GM19455 (cell line): Measurements from ENCODE around the gene NT5E.

Experiments
- ATAC-seq: cut with Tn5 transposase; IDR thresholded peaks from one replicate; pipeline ENCODE4 v1.9.1; 2021; ENCODE audit not compliant: unreplicated experiment

The NT5E gene

DNA sequence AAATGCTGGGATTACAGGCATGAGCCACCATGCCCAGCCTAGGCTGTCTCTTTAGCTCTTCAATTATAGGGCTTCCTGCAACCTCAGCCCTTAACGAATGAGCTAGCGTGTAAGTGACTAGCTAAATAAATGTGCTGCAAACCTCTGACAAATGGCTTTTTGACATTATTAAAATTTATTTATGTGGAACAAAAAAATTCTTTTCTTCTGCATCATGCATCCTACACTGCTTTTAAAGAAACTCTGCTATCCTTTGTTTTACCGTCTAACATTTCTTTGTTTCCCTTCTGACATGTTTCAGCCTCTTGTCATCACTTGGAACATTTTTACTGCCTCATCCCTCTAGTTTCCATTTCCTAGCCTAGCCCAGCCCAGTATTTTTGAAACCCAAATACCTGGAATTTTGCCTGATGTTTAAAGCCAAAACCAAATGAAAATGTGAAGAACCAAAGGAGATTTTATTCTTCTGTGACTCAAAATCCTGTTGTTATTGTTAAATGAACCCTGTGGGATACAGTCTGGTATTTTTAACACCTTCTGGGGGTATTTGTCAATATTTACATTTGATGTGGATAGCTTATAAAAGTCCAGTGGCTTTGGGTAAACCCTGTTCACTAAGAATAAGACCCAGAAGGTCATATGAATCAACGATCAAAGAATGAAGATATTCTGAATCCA is 9.5 kb downstream of the NT5E start:
- ATAC-seq: no peak

- ATAC-seq: no peak
Measured at GRCh38 chr6:85460154-85460920, 10.5 kb downstream of the NT5E start.

GRCh38 chr6:85460921-85461797 is 11.3 kb downstream of the NT5E start:
- peak; percentile 83 for ATAC-seq

DNA sequence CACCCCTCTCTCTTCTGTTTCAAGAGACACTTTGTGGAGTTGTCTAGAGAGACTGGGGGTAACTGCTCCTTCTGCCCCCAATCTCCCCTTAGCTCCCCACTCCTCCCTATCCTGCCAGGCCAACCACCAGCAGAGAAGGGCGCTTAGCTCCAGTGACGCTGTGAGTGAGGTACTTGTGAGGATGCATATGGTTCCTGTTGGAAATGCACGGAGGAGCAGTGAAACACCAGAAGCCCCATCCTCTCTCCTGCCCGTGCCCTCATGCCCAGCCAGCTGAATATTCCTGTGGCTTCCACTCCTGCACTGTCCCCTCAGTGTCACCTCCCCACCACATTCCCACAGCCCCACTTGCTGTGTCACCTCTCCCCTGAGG is 11.9 kb downstream of the NT5E start:
- ATAC-seq: no peak

DNA sequence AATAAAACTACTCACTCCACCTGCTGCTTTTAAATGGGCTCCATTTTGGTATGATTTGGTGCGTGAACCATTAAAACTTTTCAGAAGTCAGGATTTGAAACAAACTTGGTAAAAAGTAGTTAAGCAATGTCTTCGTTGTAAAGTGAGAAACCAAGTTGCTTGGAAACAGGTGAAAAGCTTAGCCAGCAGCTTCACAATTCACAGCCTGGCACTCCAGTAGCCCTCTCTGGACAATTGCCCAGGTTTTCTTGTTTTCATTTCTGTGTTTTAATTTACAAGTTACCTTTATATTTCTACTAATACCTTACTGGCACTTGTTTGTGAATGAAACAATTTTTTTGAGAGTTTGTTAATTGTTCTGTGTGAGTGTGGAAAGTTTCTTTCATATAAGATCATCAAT is 12.8 kb downstream of the NT5E start:
- no peak for ATAC-seq

GRCh38 chr6:85463621-85464259 is 13.9 kb downstream of the NT5E start:
- no peak for ATAC-seq

DNA sequence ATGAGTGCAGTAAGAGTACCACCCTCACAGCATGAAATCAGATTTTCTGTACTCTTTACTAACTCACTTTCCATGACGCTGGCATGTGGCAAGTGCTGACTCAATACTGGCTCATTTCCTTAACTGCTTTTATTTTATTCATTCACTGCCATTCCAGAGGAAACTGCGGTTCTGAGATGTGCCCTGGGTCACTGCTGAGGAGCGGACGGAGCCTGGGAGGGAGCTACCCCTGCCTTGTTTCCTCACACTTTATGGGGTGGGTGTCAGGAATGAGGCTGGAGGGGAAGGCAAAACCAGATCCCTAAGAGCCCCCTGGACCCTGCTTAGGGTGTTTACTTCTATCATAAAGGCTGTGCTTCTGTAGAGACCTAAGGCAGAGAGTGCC is 14.4 kb downstream of the NT5E start:
- no peak for ATAC-seq

DNA sequence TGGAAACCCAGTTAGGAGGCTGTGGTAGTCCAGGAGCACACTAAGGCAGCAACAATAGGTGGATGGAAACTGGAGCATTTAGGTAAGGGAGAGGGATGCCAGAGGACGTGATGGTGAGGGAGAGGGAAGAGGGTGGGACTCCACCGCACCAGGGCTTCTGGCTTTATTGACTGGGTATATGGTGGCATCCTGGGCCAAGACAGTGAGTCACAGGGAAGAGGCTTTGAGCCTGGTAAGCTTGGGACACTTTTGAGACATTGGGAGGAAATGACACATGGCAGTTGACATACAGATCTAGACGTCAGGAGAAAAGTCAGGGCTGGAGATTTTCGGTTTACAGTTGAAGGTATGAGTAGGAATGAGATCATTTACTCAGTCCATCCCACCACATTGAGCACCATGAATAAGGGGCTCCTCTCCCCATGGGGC is 14.9 kb downstream of the NT5E start:
- no peak for ATAC-seq

DNA sequence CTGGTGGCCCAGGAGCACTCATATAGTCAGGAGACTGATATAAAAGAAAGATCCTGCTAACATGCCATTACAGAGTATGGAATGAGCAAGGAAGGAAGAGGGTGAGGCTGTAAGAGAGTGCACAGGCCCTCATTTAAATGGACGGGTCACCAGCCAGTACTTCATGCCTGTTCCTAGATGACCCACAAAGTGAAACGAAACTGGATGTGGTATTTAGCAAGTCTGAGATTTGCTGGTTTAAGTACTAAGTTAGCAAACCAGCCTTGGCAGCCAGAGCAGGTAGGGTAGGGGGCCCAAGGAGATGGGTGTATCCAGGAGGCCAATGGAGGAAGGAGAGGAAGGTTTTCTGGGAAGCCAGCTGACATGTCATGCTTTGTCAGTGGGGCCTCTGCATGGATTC is 15.9 kb downstream of the NT5E start:
- no peak for ATAC-seq

DNA sequence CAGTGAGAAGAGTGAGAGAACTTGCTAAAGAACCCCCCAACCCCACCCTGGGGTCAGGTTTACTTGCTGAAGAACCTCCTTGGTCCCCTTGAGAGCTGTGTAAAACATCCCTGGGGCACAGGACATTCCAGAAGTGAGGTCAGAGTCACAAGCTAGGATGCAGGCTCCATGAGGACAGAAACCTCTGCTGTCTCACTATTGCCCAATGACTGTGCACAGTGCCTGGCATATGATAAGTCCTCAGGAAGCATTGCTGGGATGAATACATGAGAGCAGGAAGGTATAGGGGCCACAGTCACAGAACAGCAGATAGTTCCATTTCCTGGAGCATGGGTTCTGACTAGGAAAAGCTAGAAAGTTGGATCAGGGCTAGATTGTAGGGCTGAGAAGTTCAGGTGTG is 18.4 kb downstream of the NT5E start:
- no peak for ATAC-seq

- ATAC-seq: no peak
Measured at GRCh38 chr6:85469276-85470022, 19.6 kb downstream of the NT5E start.

GRCh38 chr6:85470023-85470410 is 20.1 kb downstream of the NT5E start:
- ATAC-seq: no peak

GRCh38 chr6:85472744-85473143 is 22.9 kb downstream of the NT5E start:
- no peak for ATAC-seq

DNA sequence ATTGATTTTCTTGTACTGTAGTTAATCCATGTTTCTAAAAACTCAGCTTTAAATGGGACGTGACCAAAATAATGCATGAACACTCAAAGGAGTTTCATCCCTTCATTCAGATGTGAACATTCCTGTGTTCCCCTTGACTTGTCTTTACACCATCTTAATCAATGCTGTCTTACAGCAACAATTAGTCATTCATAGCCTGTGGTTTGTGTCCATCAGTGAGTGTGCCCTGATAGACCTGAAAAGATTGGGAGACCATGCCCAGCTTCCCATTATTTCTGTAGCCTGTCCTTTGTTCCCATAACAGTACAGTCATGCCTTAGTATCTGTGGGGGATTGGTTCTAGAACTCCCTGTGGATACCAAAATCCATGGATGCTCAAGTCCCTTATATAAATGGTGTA is 23.9 kb downstream of the NT5E start:
- no peak for ATAC-seq

DNA sequence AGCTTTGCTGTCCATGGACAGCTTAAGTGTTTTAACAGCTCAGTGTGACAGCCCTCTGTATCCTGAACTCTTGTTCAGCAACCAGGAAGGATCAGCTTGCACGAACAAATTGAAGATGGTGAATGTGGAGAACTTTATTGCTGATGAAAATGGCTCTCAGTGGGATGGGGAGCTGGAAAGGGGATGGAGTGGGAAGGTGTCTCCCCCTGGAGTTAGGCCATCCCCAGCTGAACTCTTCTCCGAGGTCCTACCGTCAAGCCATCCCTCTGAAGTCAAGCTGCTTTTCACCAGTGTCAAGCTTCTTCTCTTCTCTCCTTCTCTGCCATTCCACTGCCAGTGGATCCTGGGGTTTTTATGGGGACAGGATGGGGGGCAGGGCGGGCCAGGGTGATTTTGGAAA is 26.6 kb downstream of the NT5E start:
- no peak for ATAC-seq

- no peak for ATAC-seq
Measured at GRCh38 chr6:85479208-85479607, 29.3 kb downstream of the NT5E start.

DNA sequence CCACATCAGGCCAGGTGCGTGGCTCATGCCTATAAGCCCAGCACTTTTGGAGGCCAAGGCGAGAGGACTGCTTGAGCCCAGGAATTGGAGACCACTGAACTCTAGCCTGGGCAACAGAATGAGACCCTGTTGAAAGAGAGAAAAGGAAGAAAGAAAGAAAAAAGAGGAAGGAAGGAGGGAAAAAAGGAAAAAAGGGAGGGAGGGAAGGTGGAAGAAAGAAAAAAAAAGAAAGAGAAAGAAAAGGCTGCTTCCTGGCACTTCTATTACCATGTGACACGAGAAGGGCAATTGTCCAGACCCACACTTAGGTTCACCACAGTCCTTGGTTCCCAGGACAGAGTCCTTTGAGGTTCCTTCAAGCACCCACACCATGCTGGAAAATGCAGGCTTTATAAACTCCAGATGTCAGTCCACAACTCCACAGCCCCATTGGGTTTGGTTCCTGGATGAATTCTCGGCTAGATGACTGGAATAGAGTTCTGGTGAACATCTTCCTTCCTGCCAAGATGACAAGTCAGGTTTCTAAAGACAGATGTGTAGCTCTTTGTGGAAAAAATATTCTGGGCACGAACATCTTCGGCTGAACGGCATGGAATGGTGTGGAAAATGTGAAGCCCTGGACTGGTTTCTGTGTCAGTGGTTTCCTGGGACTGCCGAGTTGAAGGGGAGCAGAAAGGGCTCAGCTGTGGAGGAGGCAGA is 32.5 kb downstream of the NT5E start:
- ATAC-seq: peak; percentile 12

GRCh38 chr6:85482905-85483700 is 33.2 kb downstream of the NT5E start:
- peak; percentile 88 for ATAC-seq

DNA sequence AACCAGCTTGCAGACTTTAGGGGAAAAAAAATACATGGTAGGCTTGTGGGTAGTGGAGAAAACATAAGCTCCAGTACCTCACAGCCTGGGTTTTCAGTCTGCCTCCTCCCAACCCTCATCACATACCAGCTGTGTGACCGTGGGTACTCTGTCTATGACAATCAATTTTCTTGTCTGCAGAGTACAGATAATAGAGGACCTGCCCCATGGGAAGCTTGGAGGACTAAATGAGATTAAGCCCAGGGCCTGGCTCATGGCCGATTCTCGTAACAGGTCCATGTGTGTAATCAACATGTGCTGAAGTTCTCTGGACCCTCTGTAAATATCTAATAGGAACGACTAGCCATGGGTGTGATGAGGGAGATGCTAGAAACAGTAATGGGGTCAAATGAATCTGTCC is 34.0 kb downstream of the NT5E start:
- no peak for ATAC-seq
